Measurements from ENCODE around the gene FAXDC2. TPM values are rescaled to one million over a fixed set of nuclear protein-coding genes. Genes with fewer than 3 reads are reported as not detected.

The FAXDC2 gene
- total RNA-seq, 1 donor from 2014 or later = 3.6 TPM

- Histone ChIP-seq H3K9ac (ENCODE audit: low read length) (no peak overlapping the region), H4K20me1 (ENCODE audit: insufficient read depth, low read length) (no peaks in the 10 kb centered on the region), H2AFZ (ENCODE audit: low read depth, low read length) (no peak overlapping the region), H3K4me1 (ENCODE audit: insufficient read depth, low read length) (no peaks in the 10 kb centered on the region), H3K36me3 (ENCODE audit: insufficient read depth, low read length) (peaks cover 19% of the 10 kb centered on the region), H3K27me3 (ENCODE audit: insufficient read depth, low read length) (no peaks in the 10 kb centered on the region), H3K27ac (ENCODE audit: low read depth, low read length) (no peak overlapping the region), H3K4me3 (ENCODE audit: insufficient read depth, low read depth, low read length) (no peak overlapping the region), H3K9me3 (ENCODE audit: insufficient read depth, low read depth, low read length) (peaks cover 9% of the 10 kb centered on the region), H3K79me2 (ENCODE audit: insufficient read depth, low read length) (no peaks in the 10 kb centered on the region), H3K4me2 (ENCODE audit: low read length) (no peak overlapping the region)
- Mint-ChIP-seq H3K36me3 (ENCODE audit: low read depth, unreplicated experiment) (peaks cover 47% of the 10 kb centered on the region), H3K27me3 (ENCODE audit: low read depth, unreplicated experiment) (no peaks in the 10 kb centered on the region), H3K27ac (ENCODE audit: unreplicated experiment) (no peak overlapping the region), H3K4me1 (ENCODE audit: low read depth, unreplicated experiment) (no peaks in the 10 kb centered on the region), H3K9me3 (ENCODE audit: unreplicated experiment) (peaks cover 23% of the 10 kb centered on the region), H3K4me3 (ENCODE audit: unreplicated experiment) (no peak overlapping the region)
- no peak for FAIRE-seq
- no peak for TF ChIP-seq EZH2 (IDR thresholded peaks at IDR 0.05; ENCODE audit: insufficient read depth, low read length)
- TF ChIP-seq CTCF (IDR thresholded peaks at IDR 0.05; ENCODE audit: insufficient read depth, low read depth, low read length) = no peak
- peak; percentile 13 for DNase-seq (ENCODE audit: low read depth)
Observed at GRCh38 chr5:154878642-154879335, 28.4 kb upstream of the FAXDC2 start.

- TF ChIP-seq EZH2 (IDR thresholded peaks at IDR 0.05; ENCODE audit: insufficient read depth, low read length) = no peak
- no peak for TF ChIP-seq CTCF (IDR thresholded peaks at IDR 0.05; ENCODE audit: insufficient read depth, low read depth, low read length)
- H3K27me3 ChIP-seq (ENCODE audit: insufficient read depth, low read length) = no peaks in the 10 kb centered on the region
- no peaks in the 10 kb centered on the region for H3K4me1 ChIP-seq (ENCODE audit: insufficient read depth, low read length)
- H3K36me3 ChIP-seq (ENCODE audit: insufficient read depth, low read length) = peaks cover 47% of the 10 kb centered on the region
- H2AFZ ChIP-seq (ENCODE audit: low read depth, low read length) = no peak overlapping the region
- Mint-ChIP-seq H3K4me3 (ENCODE audit: unreplicated experiment) (no peak overlapping the region), H3K27ac (ENCODE audit: unreplicated experiment) (no peak overlapping the region), H3K27me3 (ENCODE audit: low read depth, unreplicated experiment) (no peaks in the 10 kb centered on the region), H3K36me3 (ENCODE audit: low read depth, unreplicated experiment) (peaks cover 38% of the 10 kb centered on the region), H3K4me1 (ENCODE audit: low read depth, unreplicated experiment) (no peaks in the 10 kb centered on the region), H3K9me3 (ENCODE audit: unreplicated experiment) (peaks cover 4% of the 10 kb centered on the region)
- no peaks in the 10 kb centered on the region for H3K79me2 ChIP-seq (ENCODE audit: insufficient read depth, low read length)
- H3K27ac ChIP-seq (ENCODE audit: low read depth, low read length) = no peak overlapping the region
- DNase-seq (ENCODE audit: low read depth) (no peak), FAIRE-seq (no peak)
- peaks cover 5% of the 10 kb centered on the region for H3K9me3 ChIP-seq (ENCODE audit: insufficient read depth, low read depth, low read length)
- peaks cover 9% of the 10 kb centered on the region for H4K20me1 ChIP-seq (ENCODE audit: insufficient read depth, low read length)
- no peak overlapping the region for H3K9ac ChIP-seq (ENCODE audit: low read length)
- no peak overlapping the region for H3K4me2 ChIP-seq (ENCODE audit: low read length)
- no peak overlapping the region for H3K4me3 ChIP-seq (ENCODE audit: insufficient read depth, low read depth, low read length)
Observed at GRCh38 chr5:154873791-154874331, 23.5 kb upstream of the FAXDC2 start.

GRCh38 chr5:154871734-154872133, 21.3 kb upstream of the FAXDC2 start:
- H3K27ac Mint-ChIP-seq (ENCODE audit: unreplicated experiment) = no peak overlapping the region
- no peak overlapping the region for H3K4me3 Mint-ChIP-seq (ENCODE audit: unreplicated experiment)
- Histone ChIP-seq H3K27ac (ENCODE audit: low read depth, low read length) (no peak overlapping the region), H3K4me2 (ENCODE audit: low read length) (no peak overlapping the region), H3K9ac (ENCODE audit: low read length) (no peak overlapping the region), H3K4me3 (ENCODE audit: insufficient read depth, low read depth, low read length) (no peak overlapping the region), H4K20me1 (ENCODE audit: insufficient read depth, low read length) (peaks cover 19% of the 10 kb centered on the region), H3K36me3 (ENCODE audit: insufficient read depth, low read length) (peaks cover 41% of the 10 kb centered on the region), H3K4me1 (ENCODE audit: insufficient read depth, low read length) (no peaks in the 10 kb centered on the region), H3K79me2 (ENCODE audit: insufficient read depth, low read length) (no peaks in the 10 kb centered on the region), H3K9me3 (ENCODE audit: insufficient read depth, low read depth, low read length) (no peaks in the 10 kb centered on the region), H3K27me3 (ENCODE audit: insufficient read depth, low read length) (no peaks in the 10 kb centered on the region), H2AFZ (ENCODE audit: low read depth, low read length) (no peak overlapping the region)
- peaks cover 30% of the 10 kb centered on the region for H3K36me3 Mint-ChIP-seq (ENCODE audit: low read depth, unreplicated experiment)
- H3K9me3 Mint-ChIP-seq (ENCODE audit: unreplicated experiment) = no peaks in the 10 kb centered on the region
- no peaks in the 10 kb centered on the region for H3K4me1 Mint-ChIP-seq (ENCODE audit: low read depth, unreplicated experiment)
- TF ChIP-seq CTCF (IDR thresholded peaks at IDR 0.05; ENCODE audit: insufficient read depth, low read depth, low read length) = no peak
- TF ChIP-seq EZH2 (IDR thresholded peaks at IDR 0.05; ENCODE audit: insufficient read depth, low read length) = no peak
- no peaks in the 10 kb centered on the region for H3K27me3 Mint-ChIP-seq (ENCODE audit: low read depth, unreplicated experiment)
- FAIRE-seq (no peak), DNase-seq (ENCODE audit: low read depth) (no peak)
